ENCODE data around the gene SMG6. TPM values are rescaled to one million over a fixed set of nuclear protein-coding genes. Genes with fewer than 3 reads are reported as not detected.

The SMG6 gene
- total RNA-seq, 1 experiment from 2014 or later = 28.6 TPM

GRCh38 chr17:2082003-2082781 lies 221.4 kb downstream of the SMG6 start:
- no CpG with 5 or more reads among the region's 9 CpGs for WGBS (ENCODE audit: extremely low coverage, insufficient read length, low lambda C conversion rate)
- Histone ChIP-seq H2AK5ac (ENCODE audit: insufficient read length, low read length) (no peak overlapping the region), H2BK15ac (ENCODE audit: low read depth, low read length) (no peak overlapping the region), H3T11ph (ENCODE audit: low read length) (no peak overlapping the region), H4K5ac (ENCODE audit: insufficient read length, low read depth, low read length) (no peak overlapping the region), H4K20me1 (ENCODE audit: control insufficient read depth, insufficient read depth, insufficient read length) (no peaks in the 10 kb centered on the region), H3K9ac (ENCODE audit: extremely low read depth, insufficient read length, low read length) (no peak overlapping the region), H3K79me1 (ENCODE audit: insufficient read depth, low read depth, low read length, poor library complexity, severe bottlenecking) (no peaks in the 10 kb centered on the region), H3K4ac (ENCODE audit: low read depth, low read length) (no peak overlapping the region), H2BK120ac (ENCODE audit: low read depth, low read length, poor library complexity, severe bottlenecking) (no peak overlapping the region), H3K23ac (ENCODE audit: insufficient read length, low read depth, low read length) (no peak overlapping the region), H2BK12ac (ENCODE audit: insufficient read length, low read depth, low read length) (no peak overlapping the region), H3K4me1 (ENCODE audit: insufficient read depth, low read length) (no peaks in the 10 kb centered on the region), H2BK5ac (ENCODE audit: insufficient read length, low read length) (no peak overlapping the region), H3K4me2 (ENCODE audit: insufficient read depth, insufficient read length, low read length) (no peak overlapping the region), H3K18ac (ENCODE audit: insufficient read length, low read depth, low read length) (no peak overlapping the region), H3K14ac (ENCODE audit: insufficient read depth, low read length) (no peak overlapping the region), H2BK20ac (ENCODE audit: low read depth, low read length, poor library complexity, severe bottlenecking) (no peak overlapping the region), H4K91ac (ENCODE audit: insufficient read length, low read depth, low read length) (no peak overlapping the region), H3K79me2 (ENCODE audit: insufficient read depth, low read length) (no peaks in the 10 kb centered on the region), H4K8ac (replicated peaks; ENCODE audit: insufficient read length, low read depth, low read length) (no peak overlapping the region), H3K56ac (ENCODE audit: insufficient read length, low read depth, low read length) (no peak overlapping the region), H3K27ac (ENCODE audit: insufficient read length, low read depth, low read length) (no peak overlapping the region), H2AFZ (ENCODE audit: low read length) (no peak overlapping the region), H3K27me3 (ENCODE audit: insufficient read depth, low read length) (no peaks in the 10 kb centered on the region), H3K23me2 (ENCODE audit: insufficient read length, low read depth, low read length, poor library complexity, severe bottlenecking) (no peaks in the 10 kb centered on the region), H3K9me3 (ENCODE audit: control insufficient read depth, low read depth, low read length) (no peaks in the 10 kb centered on the region)
- Mint-ChIP-seq H3K27ac (peak overlapping the region in 2 of 3 experiments; percentile 8 to 62; a peak in 1 of 7 replicates), H3K9me3 (no peaks in the 10 kb centered on the region), H3K4me1 (no peaks in the 10 kb centered on the region), H3K4me3 (no peak overlapping the region), H3K27me3 (ENCODE audit: low read depth) (no peaks in the 10 kb centered on the region; the same call in 1 of the 2 replicates), H3K36me3 (ENCODE audit: insufficient read depth in 1 of 3, low read depth in 3 of 3) (peaks cover 5 to 46% (median 22%) of the 10 kb centered on the region in 3 experiments)
- TF ChIP-seq, protein P1, sequence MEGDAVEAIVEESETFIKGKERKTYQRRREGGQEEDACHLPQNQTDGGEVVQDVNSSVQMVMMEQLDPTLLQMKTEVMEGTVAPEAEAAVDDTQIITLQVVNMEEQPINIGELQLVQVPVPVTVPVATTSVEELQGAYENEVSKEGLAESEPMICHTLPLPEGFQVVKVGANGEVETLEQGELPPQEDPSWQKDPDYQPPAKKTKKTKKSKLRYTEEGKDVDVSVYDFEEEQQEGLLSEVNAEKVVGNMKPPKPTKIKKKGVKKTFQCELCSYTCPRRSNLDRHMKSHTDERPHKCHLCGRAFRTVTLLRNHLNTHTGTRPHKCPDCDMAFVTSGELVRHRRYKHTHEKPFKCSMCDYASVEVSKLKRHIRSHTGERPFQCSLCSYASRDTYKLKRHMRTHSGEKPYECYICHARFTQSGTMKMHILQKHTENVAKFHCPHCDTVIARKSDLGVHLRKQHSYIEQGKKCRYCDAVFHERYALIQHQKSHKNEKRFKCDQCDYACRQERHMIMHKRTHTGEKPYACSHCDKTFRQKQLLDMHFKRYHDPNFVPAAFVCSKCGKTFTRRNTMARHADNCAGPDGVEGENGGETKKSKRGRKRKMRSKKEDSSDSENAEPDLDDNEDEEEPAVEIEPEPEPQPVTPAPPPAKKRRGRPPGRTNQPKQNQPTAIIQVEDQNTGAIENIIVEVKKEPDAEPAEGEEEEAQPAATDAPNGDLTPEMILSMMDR (conservative IDR thresholded peaks at IDR 0.05) = no peak
- no peak for DNase-seq
